OCI-LY3 (cell line): Measurements from ENCODE around the gene PDGFC.

ENCODE experiments used
- CTCF ChIP-seq: fragments of 200-600, 300-600 bp; sonication (generic); IDR thresholded peaks from 2 replicates; pipeline ENCODE4 v1.5.1; 2014; ENCODE audit warnings: antibody characterized with exemption, low read length, low read depth
- EZH2phosphoT487 ChIP-seq: fragments of 200-600 bp; shearing (Covaris generic); IDR thresholded peaks from 2 replicates; pipeline ENCODE4 v1.6.1; 2018; ENCODE audit warnings: antibody characterized with exemption, mixed run types, low read depth

DNA sequence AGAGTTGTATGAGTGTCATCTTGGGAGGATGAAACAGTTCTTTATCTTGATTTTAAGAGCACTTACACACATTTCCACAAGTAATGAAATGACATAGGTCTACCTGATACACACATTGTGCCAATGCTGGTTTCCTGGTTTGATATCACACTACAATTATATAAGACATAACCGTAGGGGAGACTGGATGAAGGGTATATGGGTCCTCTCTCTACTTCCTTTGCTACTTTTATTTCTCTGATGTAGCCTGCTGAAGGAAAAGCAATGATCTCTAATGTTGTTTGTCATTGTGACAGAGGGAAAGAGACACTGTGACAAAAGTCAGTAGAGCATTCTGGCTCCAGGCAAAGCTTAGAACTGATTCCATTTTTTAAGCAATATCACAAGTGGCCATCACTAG is 238.0 kb downstream of the PDGFC start:
- no peak for TF ChIP-seq CTCF
- TF ChIP-seq EZH2phosphoT487 = no peak
